Measurements from ENCODE around the gene CTU2. TPM values are rescaled to one million over a fixed set of nuclear protein-coding genes. Genes with fewer than 3 reads are reported as not detected.

The CTU2 gene
- total RNA-seq, 4 donors from 2014 or later: 6.0 to 19.9 (median 10.7) TPM

GRCh38 chr16:88739139-88739976 is 33.1 kb downstream of the CTU2 start:
- Histone ChIP-seq H3K4me1 (peaks cover 0 to 28% (median 8%) of the 10 kb centered on the region in 3 donors), H3K27me3 (no peaks in the 10 kb centered on the region), H3K36me3 (peaks cover 0 to 85% of the 10 kb centered on the region in 2 donors), H3K9me3 (no peaks in the 10 kb centered on the region), H3K27ac (peak overlapping the region in 1 of 4 donors; percentile 31), H3K4me3 (no peak overlapping the region)
- no peak for ATAC-seq
- TF ChIP-seq CTCF (IDR thresholded peaks at IDR 0.05) (no peak), POLR2A (IDR thresholded peaks at IDR 0.05) (no peak), POLR2AphosphoS5 (IDR thresholded peaks at IDR 0.05) (no peak), EP300 (IDR thresholded peaks at IDR 0.05) (no peak)
- 90% methylated on average over 2 of the region's 22 CpGs; no CpG with 5 or more reads in 1 of the 2 donors for WGBS, 2 donors (ENCODE audit: low coverage in 1 of 2)

- H3K27ac ChIP-seq: no peak overlapping the region
- peaks cover 0 to 77% of the 10 kb centered on the region in 2 donors for H3K36me3 ChIP-seq
- H3K27me3 ChIP-seq: no peaks in the 10 kb centered on the region
- no peaks in the 10 kb centered on the region for H3K9me3 ChIP-seq
- no peak for ATAC-seq
- 100% methylated on average over 3 of the region's 33 CpGs; no CpG with 5 or more reads in 1 of the 2 donors for WGBS, 2 donors (ENCODE audit: low coverage in 1 of 2)
- H3K4me1 ChIP-seq: peaks cover 0 to 36% (median 16%) of the 10 kb centered on the region in 3 donors
- no peak overlapping the region for H3K4me3 ChIP-seq
- TF ChIP-seq EP300 (IDR thresholded peaks at IDR 0.05) (no peak), POLR2AphosphoS5 (IDR thresholded peaks at IDR 0.05) (no peak), POLR2A (IDR thresholded peaks at IDR 0.05) (no peak), CTCF (IDR thresholded peaks at IDR 0.05) (no peak)
These were observed 33.8 kb downstream of the CTU2 start for GRCh38 chr16:88739977-88740726.

- no peak overlapping the region for H3K4me3 ChIP-seq
- no peak overlapping the region for H3K27ac ChIP-seq
- no peak for ATAC-seq
- 83 to 85% methylated on average over 4 to 5 of the region's 12 CpGs for WGBS, 2 donors (ENCODE audit: low coverage in 1 of 2)
- no peaks in the 10 kb centered on the region for H3K9me3 ChIP-seq
- H3K36me3 ChIP-seq: peaks cover 0 to 71% of the 10 kb centered on the region in 2 donors
- H3K27me3 ChIP-seq: no peaks in the 10 kb centered on the region
- peaks cover 0 to 42% (median 17%) of the 10 kb centered on the region in 3 donors for H3K4me1 ChIP-seq
- TF ChIP-seq CTCF (IDR thresholded peaks at IDR 0.05) (no peak), POLR2AphosphoS5 (IDR thresholded peaks at IDR 0.05) (no peak), EP300 (IDR thresholded peaks at IDR 0.05) (no peak), POLR2A (IDR thresholded peaks at IDR 0.05) (no peak)
These were observed 34.4 kb downstream of the CTU2 start for GRCh38 chr16:88740727-88741055.

- ATAC-seq: no peak
- Histone ChIP-seq H3K36me3 (peaks cover 0 to 65% of the 10 kb centered on the region in 2 donors), H3K4me1 (peaks cover 0 to 48% (median 23%) of the 10 kb centered on the region in 3 donors), H3K9me3 (no peaks in the 10 kb centered on the region), H3K4me3 (no peak overlapping the region), H3K27me3 (no peaks in the 10 kb centered on the region), H3K27ac (no peak overlapping the region)
- TF ChIP-seq POLR2AphosphoS5 (IDR thresholded peaks at IDR 0.05): no peak
- TF ChIP-seq CTCF (IDR thresholded peaks at IDR 0.05): no peak
- TF ChIP-seq POLR2A (IDR thresholded peaks at IDR 0.05): no peak
- WGBS, 2 donors (ENCODE audit: low coverage in 1 of 2): 85% methylated on average over 5 of the region's 17 CpGs; no CpG with 5 or more reads in 1 of the 2 donors
These were observed 35.1 kb downstream of the CTU2 start for GRCh38 chr16:88741368-88741767.

Measured in gastroesophageal sphincter (tissue), 4 donors.